ENCODE data around the gene ARSB. TPM values are rescaled to one million over a fixed set of nuclear protein-coding genes. Genes with fewer than 3 reads are reported as not detected.
"Not testable (repeated sequence)": the region's sequence is repeated elsewhere in the genome, so short reads cannot be mapped to it uniquely, and the experiment has no call there.

Gene ARSB
- total and polyA plus RNA-seq, 2 donors from 2014 or later: 8.3 to 16.4 TPM

- intact Hi-C loops (cut with DNase I): no loop called here
- no peaks in the 10 kb centered on the region for H3K4me1 ChIP-seq (ENCODE audit: control insufficient read depth in 2 of 3, insufficient read depth in 2 of 3, low read depth in 1 of 3, low read length in 3 of 3)
- no peak for TF ChIP-seq CTCF (IDR thresholded peaks at IDR 0.05; ENCODE audit: borderline replicate concordance, extremely low read depth, insufficient read depth)
- no peaks in the 10 kb centered on the region for H3K27me3 ChIP-seq (ENCODE audit: control insufficient read depth, insufficient read depth, low read length)
- H3K9ac ChIP-seq (ENCODE audit: low read length in 3 of 3): no peak overlapping the region
- H3K36me3 ChIP-seq (ENCODE audit: control insufficient read depth in 2 of 3, insufficient read depth in 3 of 3, low read length in 3 of 3): no peaks in the 10 kb centered on the region
- H3K27ac ChIP-seq (ENCODE audit: low read depth in 2 of 2, low read length in 2 of 2): no peak overlapping the region
- no peak overlapping the region for H3K4me3 ChIP-seq (ENCODE audit: low read length in 3 of 3)
- FAIRE-seq (no peak), DNase-seq (no peak)
- H3K9me3 ChIP-seq (ENCODE audit: control insufficient read depth in 2 of 3, insufficient read depth in 1 of 3, low read length in 3 of 3): no peaks in the 10 kb centered on the region
These were observed 250.8 kb downstream of the ARSB start for GRCh38 chr5:78734094-78734845.

GRCh38 chr5:78732721-78733120 lies 252.4 kb downstream of the ARSB start:
- H3K27me3 ChIP-seq (ENCODE audit: control insufficient read depth, insufficient read depth, low read length); DNase-seq; H3K36me3 ChIP-seq (ENCODE audit: control insufficient read depth in 2 of 3, insufficient read depth in 3 of 3, low read length in 3 of 3); H3K9me3 ChIP-seq (ENCODE audit: control insufficient read depth in 2 of 3, insufficient read depth in 1 of 3, low read length in 3 of 3); FAIRE-seq; H3K27ac ChIP-seq (ENCODE audit: low read depth in 2 of 2, low read length in 2 of 2); intact Hi-C loops (cut with DNase I); H3K4me3 ChIP-seq (ENCODE audit: low read length in 3 of 3); H3K9ac ChIP-seq (ENCODE audit: low read length in 3 of 3); H3K4me1 ChIP-seq (ENCODE audit: control insufficient read depth in 2 of 3, insufficient read depth in 2 of 3, low read depth in 1 of 3, low read length in 3 of 3): not testable (repeated sequence)

- H3K4me3 ChIP-seq (ENCODE audit: low read length in 3 of 3): no peak overlapping the region
- FAIRE-seq (no peak), DNase-seq (no peak)
- no peaks in the 10 kb centered on the region for H3K4me1 ChIP-seq (ENCODE audit: control insufficient read depth in 2 of 3, insufficient read depth in 2 of 3, low read depth in 1 of 3, low read length in 3 of 3)
- H3K9ac ChIP-seq (ENCODE audit: low read length in 3 of 3): no peak overlapping the region
- H3K27ac ChIP-seq (ENCODE audit: low read depth in 2 of 2, low read length in 2 of 2): no peak overlapping the region
- H3K9me3 ChIP-seq (ENCODE audit: control insufficient read depth in 2 of 3, insufficient read depth in 1 of 3, low read length in 3 of 3): no peaks in the 10 kb centered on the region
- intact Hi-C loops (cut with DNase I): no loop called here
- TF ChIP-seq CTCF (IDR thresholded peaks at IDR 0.05; ENCODE audit: borderline replicate concordance, extremely low read depth, insufficient read depth): no peak
- H3K27me3 ChIP-seq (ENCODE audit: control insufficient read depth, insufficient read depth, low read length): no peaks in the 10 kb centered on the region
- no peaks in the 10 kb centered on the region for H3K36me3 ChIP-seq (ENCODE audit: control insufficient read depth in 2 of 3, insufficient read depth in 3 of 3, low read length in 3 of 3)
These were observed 253.2 kb downstream of the ARSB start for GRCh38 chr5:78731884-78732283.

GRCh38 chr5:78730300-78731094 lies 254.6 kb downstream of the ARSB start:
- intact Hi-C loops (cut with DNase I): no loop called here

More at GRCh38 chr5:78730300-78731094, 254.6 kb downstream of the ARSB start:
- Histone ChIP-seq H3K27ac (ENCODE audit: low read depth in 2 of 2, low read length in 2 of 2) (no peak overlapping the region), H3K4me3 (ENCODE audit: low read length in 3 of 3) (no peak overlapping the region), H3K27me3 (ENCODE audit: control insufficient read depth, insufficient read depth, low read length) (no peaks in the 10 kb centered on the region), H3K9ac (ENCODE audit: low read length in 3 of 3) (no peak overlapping the region), H3K9me3 (ENCODE audit: control insufficient read depth in 2 of 3, insufficient read depth in 1 of 3, low read length in 3 of 3) (no peaks in the 10 kb centered on the region), H3K36me3 (ENCODE audit: control insufficient read depth in 2 of 3, insufficient read depth in 3 of 3, low read length in 3 of 3) (no peaks in the 10 kb centered on the region), H3K4me1 (ENCODE audit: control insufficient read depth in 2 of 3, insufficient read depth in 2 of 3, low read depth in 1 of 3, low read length in 3 of 3) (no peaks in the 10 kb centered on the region)
- DNase-seq (no peak), FAIRE-seq (no peak)
- no peak for TF ChIP-seq CTCF (IDR thresholded peaks at IDR 0.05; ENCODE audit: borderline replicate concordance, extremely low read depth, insufficient read depth)

Measured in kidney (tissue), 14 donors.